ENCODE results near the gene FAM98C.
"Not testable (repeated sequence)": the region's sequence is repeated elsewhere in the genome, so short reads cannot be mapped to it uniquely, and the experiment has no call there.

The FAM98C gene

GRCh38 chr19:38402967-38403674 lies at the start of gene FAM98C:
Gene FAM98C, plus strand, starts transcription at chr19:38403093. Its CDS starts 61 bp downstream, at chr19:38403154.
- DNase-seq (ENCODE audit: low read depth in 3 of 3) = peak; percentile 94 to 98 (median 95)

- no peak for DNase-seq (ENCODE audit: low read depth in 3 of 3)
Observed at GRCh38 chr19:38355728-38356725, 46.9 kb upstream of the FAM98C start.

DNA sequence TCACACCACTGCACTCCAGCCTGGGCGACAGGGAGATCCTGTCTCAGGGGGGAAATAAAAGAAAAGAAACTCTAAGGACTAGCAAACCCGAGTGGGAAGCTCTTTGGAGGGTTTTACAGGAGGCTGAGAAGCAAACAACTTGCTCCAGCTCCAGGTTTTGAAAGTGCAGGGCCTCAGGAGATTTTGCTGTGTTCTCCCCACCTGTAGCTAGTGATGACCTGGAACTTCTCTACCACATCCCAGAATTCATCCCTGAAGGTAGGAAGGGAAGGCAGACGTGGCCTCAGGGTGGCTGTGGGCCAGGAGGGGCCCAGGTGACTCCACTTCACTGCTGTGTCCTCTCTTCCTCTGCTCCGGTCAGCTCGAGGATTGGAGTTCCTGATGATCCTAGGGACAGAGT lies 44.8 kb upstream of the FAM98C start:
- no peak for DNase-seq (ENCODE audit: low read depth in 3 of 3)

DNA sequence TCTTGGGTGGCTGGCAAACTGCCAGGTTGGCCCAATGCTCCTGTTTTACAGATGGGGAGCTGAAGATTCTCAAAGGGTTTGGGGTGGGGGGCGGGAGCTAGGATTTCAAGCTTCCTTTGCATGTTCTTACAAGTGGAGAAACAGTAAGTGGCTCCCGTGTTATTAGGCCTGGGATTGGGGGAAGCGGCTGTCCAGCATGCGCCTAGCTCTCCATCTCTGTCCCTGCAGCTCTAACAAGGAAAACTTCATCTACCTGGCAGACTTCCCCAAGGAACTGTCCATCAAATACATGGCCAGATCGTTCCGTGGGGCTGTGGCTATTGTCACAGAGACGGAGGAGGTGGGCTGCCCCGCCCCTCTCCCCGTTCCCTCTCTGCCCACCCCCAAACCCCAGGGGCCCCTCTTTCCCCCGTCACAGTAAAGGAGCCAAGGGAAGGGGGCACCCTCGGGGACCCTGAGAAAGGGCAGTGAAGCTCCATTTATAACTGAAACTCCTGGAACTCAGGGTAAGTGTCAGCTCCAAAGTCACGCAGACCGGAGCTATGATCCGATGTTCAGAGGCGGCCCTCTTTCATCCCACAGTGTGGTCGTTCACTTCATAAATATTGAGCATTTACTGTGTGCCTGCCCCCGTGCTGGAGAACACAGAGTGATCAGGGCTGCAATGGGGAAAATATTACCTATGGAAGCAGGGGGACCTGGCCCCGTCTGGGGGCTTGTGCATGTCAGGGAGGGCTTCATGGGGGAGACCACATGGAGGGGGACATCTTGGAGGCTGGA lies 43.5 kb upstream of the FAM98C start:
- no peak for DNase-seq (ENCODE audit: low read depth in 3 of 3)

DNA sequence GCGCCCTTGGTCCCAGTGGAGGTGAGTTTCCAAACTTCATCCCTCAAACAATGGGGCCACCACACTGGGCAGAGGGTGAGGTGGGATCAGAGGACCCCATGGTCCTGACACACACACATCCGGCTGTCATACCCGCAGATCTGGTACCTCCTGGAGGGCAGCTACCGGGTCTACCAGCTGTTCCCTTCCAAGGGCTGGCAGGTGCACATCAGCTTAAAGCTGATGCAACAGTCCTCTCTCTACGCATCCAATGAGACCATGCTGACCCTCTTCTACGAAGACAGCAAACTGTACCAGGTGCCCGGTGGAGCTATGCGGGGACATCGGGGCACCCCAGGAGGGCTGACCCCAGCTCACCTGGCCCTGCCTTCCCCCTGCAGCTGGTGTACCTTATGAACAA lies 42.5 kb upstream of the FAM98C start:
- no peak for DNase-seq (ENCODE audit: low read depth in 3 of 3)

GRCh38 chr19:38360839-38361631 lies 41.9 kb upstream of the FAM98C start:
- DNase-seq (ENCODE audit: low read depth in 3 of 3) = no peak

DNA sequence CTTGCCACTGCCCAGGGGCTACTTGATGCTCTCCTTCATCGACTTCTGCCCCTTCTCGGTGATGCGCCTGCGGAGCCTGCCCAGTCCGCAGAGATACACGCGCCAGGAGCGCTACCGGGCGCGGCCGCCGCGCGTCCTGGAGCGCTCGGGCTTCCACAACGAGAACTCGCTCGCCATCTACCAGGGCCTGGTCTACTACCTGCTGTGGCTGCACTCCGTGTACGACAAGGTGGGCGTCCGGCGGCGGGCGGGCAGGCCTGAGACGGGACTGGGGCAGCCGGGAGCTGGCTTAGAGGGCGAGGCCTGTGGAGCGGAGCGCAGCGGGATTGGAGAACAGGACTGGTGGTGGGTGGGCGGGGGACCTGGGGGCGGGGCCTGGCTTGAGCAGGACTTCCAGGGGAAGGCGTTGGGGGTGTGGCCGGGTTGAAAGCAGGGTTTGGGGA lies 41.2 kb upstream of the FAM98C start:
- DNase-seq (ENCODE audit: low read depth in 3 of 3) = peak; percentile 37 to 79 (median 38)

DNA sequence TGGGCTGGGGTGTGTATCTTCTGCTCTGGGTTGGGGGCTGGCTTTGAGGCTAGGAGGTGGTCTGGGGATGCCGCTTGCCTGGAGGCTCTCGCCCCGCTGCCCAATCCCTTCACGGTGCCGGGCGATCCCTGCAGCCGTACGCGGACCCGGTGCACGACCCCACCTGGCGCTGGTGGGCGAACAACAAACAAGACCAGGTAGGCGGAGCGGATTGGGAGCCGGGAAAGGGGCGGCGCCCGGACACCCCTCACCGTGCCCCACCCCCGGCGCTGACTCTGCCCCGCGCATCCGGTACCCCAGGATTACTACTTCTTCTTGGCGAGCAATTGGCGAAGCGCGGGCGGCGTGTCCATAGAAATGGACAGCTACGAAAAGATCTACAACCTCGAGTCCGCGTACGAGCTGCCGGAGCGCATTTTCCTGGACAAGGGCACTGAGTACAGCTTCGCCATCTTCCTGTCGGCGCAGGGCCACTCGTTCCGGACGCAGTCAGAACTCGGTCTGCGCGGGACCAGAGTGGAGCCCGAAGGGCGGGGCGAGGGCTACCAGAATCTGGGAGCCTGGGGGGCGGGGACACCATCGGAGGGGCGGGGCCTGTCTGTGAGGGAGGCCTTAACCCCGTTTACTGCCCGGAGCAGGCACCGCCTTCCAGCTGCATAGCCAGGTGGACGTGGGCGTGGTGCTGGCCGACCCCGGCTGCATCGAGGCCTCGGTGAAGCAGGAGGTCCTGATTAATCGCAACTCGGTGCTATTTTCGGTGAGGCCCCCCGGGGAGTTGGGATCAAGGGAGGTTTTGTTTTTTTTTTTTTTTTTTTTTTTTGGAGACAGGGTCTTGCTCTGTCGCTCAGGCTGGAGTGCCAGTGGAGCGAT lies 40.6 kb upstream of the FAM98C start:
- peak; percentile 58 to 91 (median 59) for DNase-seq (ENCODE audit: low read depth in 3 of 3)

DNA sequence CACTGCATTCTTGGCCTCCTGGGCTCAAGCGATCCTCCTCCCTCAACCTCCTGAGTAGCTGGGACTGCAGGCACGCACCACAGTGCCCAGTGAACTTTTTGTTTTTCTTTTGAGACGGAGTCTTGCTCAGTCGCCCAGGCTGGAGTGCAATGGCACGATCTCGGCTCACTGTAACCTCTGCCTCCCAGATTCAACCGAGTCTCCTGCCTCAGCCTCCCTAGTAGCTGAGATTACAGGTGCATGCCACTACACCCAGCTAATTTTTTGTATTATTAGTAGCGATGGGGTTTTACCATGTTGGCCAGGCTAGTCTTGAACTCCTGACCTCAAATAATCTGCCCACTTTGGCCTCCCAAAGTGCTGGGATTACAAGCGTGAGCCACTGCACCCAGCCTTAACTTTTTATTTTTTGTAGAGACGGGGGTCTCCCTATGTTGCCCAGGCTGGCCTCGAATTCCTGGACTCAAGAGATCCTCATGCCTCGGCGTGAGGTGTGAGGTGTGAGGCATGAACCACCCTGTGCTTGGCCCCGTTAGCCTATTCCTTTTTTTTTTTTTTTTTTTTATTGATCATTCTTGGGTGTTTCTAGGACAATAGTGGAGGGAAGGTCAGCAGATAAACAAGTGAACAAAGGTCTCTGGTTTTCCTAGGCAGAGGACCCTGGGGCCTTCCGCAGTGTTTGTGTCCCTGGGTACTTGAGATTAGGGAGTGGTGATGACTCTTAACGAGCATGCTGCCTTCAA lies 39.8 kb upstream of the FAM98C start:
- not testable (repeated sequence) for DNase-seq (ENCODE audit: low read depth in 3 of 3)

GRCh38 chr19:38367041-38367440 lies 35.9 kb upstream of the FAM98C start:
- no peak for DNase-seq (ENCODE audit: low read depth in 3 of 3)

DNA sequence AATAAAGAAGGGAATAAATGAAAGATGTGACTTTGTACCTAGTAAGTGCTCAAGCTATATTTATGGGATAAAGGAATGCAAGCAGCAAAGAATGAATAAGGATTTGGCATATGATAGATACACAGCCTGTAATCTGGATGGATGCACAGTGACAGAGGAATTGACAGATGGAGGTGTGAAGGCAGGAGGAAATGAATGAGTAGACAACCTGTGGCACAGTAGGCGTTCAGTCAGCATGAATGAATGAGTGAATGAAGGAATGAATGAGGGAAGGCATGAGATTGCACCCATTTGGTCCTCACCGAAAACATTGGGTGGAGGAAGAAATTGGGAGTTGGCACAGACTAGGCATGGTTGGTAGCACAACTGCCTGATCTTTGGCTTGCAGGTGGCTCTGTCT lies 33.3 kb upstream of the FAM98C start:
- no peak for DNase-seq (ENCODE audit: low read depth in 3 of 3)

DNA sequence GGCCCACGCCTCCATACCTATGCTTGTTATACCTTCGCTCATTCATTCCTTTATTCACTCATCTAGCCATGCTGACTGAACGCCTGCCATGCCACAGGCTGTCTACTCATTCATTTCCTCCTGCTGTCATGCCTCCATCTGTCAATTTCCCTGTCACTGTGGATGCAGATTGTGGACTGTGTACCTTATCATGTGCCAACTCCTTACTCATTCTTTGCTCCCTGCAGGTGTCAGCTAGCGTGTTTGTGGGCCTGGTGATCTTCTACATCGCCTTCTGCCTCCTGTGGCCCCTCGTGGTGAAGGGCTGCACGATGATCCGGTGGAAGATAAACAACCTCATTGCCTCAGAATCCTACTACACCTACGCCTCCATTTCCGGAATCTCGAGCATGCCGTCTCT lies 32.6 kb upstream of the FAM98C start:
- DNase-seq (ENCODE audit: low read depth in 3 of 3) = no peak

GRCh38 chr19:38371081-38371480 lies 31.8 kb upstream of the FAM98C start:
- DNase-seq (ENCODE audit: low read depth in 3 of 3) = no peak

- no peak for DNase-seq (ENCODE audit: low read depth in 3 of 3)
Observed at GRCh38 chr19:38373907-38374331, 29.0 kb upstream of the FAM98C start.

DNA sequence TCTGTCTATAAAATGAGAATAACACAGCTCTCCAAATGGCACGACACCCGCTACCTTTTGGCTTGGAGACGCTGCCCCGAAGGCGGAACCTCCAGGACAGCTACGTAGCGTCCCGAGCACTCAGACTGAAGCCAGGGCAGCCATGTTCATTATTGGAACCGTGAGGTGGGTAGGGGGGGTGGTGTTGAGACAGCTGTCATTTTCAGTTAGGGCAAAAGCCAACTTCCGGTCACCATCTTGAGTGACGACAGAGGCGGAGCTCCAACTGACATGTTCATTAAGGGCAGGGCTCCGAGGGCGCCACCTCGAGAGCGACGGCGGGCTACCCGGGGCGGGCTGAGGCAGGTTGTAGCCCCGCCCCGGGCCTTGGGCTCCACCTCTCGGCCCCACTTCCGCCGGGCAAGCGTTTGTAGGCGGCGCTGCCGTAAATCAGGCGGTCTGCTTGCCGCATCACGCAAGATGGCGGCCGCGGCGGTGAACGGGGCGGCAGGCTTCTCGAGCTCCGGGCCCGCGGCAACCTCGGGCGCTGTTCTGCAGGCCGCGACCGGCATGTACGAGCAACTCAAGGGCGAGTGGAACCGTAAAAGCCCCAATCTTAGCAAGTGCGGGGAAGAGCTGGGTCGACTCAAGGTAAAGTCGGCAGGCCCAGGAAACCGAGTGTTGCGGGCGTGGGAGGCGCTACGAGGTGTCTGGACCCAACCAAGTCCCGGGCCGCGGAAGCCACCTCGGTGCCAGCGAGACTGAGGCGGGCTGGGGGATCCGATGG lies 28.4 kb upstream of the FAM98C start, which contains the start of gene PSMD8:
TSS of gene PSMD8 (plus strand) at position 240 of the 766 bp plus-strand sequence. CDS start at position 271, 31 bp downstream.
- peak; percentile 96 to 98 (median 96) for DNase-seq (ENCODE audit: low read depth in 3 of 3)

- no peak for DNase-seq (ENCODE audit: low read depth in 3 of 3)
Observed at GRCh38 chr19:38375098-38375493, 27.8 kb upstream of the FAM98C start.

- DNase-seq (ENCODE audit: low read depth in 3 of 3) = no peak
Observed at GRCh38 chr19:38375748-38376147, 27.1 kb upstream of the FAM98C start.

DNA sequence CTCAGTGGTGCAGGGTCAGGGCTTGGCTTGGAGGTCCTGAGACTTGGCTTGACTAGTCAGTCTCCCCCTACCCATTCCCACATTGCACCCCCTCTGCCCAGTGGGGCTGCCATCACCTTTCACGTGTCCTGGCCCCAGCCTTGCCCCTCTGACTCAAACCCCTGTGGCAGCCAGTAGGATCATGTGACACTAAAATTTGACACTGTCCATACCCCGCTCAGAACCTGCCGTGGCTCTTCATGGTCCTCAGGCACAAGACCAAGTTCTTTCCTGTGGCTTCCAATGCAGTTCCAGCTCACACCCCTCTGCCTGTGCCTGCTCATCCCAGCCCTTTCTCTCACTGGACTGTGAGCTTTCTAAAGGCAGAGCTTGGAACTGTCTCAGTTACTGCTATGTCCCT lies 26.3 kb upstream of the FAM98C start:
- no peak for DNase-seq (ENCODE audit: low read depth in 3 of 3)
